Activated CD4-positive, alpha-beta T cell treated with anti-CD3 and anti-CD28 coated beads for 36 hours (primary cell): ENCODE data around the gene CFAP57. TPM values are rescaled to one million over a fixed set of nuclear protein-coding genes. Genes with fewer than 3 reads are reported as not detected.

Experiments used
- ATAC-seq: fragments of 200-7000 bp; cut with Tn5 transposase; one replicate; pipeline ENCODE4 v1.10.0; 2021; ENCODE audit warnings: mild to moderate bottlenecking, moderate library complexity
- CTCF ChIA-PET: fragments of 350-600 bp; sonication (Branson Sonifier 250); formaldehyde crosslinking; loops from one replicate; lab custom pipeline; 2021; ENCODE audit warnings: antibody characterized with exemption; lab: Charles Lee
- POLR2A ChIA-PET: fragments of 350-600 bp; sonication (Branson Sonifier 250); formaldehyde crosslinking; loops from one replicate; lab custom pipeline; 2021; ENCODE audit warnings: antibody characterized with exemption, inconsistent platforms; lab: Charles Lee
- DNase-seq: peaks from one replicate; pipeline ENCODE4 v3.0.0-alpha.2; 2020
- H3K27ac Mint-ChIP-seq: one replicate; pipeline ENCODE4 v1.8.0; 2021; ENCODE audit warnings: mixed read lengths
- H3K27me3 Mint-ChIP-seq: one replicate; pipeline ENCODE4 v1.8.0; 2021; ENCODE audit warnings: mixed read lengths
- H3K36me3 Mint-ChIP-seq: one replicate; pipeline ENCODE4 v1.8.0; 2021; ENCODE audit warnings: low read depth, mixed read lengths
- H3K4me1 Mint-ChIP-seq: one replicate; pipeline ENCODE4 v1.8.0; 2021; ENCODE audit warnings: mixed read lengths
- H3K4me3 Mint-ChIP-seq: one replicate; pipeline ENCODE4 v1.8.0; 2021; ENCODE audit warnings: mild to moderate bottlenecking, moderate library complexity, mixed read lengths
- H3K9me3 Mint-ChIP-seq: one replicate; pipeline ENCODE4 v1.8.0; 2021; ENCODE audit warnings: low read depth, mixed read lengths
- intact Hi-C, 2 experiments: fragments of 100-400 bp; cut with DNase I in 1 of 2; cut with micrococcal nuclease in 1 of 2; formaldehyde crosslinking; loops; one replicate each; pipeline versions ENCODE4 v1.14.2 to v1.15.1; 2022 to 2024; cut with DNase I, micrococcal nuclease
- total RNA-seq, 2 experiments: library from RNA; stranded (reverse); gene quantifications; one replicate each; pipeline ENCODE4 v1.2.3, GENCODE V29; 2021

The CFAP57 gene
- total RNA-seq, 2 experiments from 2014 or later = 0.11 TPM; not detected in 1

DNA sequence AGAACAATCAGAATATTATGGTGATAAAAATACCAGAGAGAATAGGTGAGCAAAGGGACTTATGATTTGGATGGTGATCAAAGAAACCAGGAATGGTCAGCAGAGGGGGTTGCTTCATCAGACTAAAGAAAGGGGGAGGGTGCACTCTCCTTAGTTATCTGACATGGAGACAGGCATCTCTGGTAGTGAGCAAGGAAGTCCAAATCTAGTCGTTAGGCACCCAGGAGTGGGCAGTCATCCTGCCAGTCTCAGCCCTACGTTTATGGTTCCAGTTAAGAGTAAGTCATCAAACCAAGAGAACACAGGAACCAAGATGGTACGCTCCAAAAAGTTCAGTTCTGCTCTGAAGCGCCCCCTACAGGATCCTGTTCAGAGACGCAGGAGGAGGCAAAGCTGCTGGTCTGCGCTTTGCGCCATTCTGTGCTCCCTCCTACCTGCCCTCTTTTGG is 28.7 kb upstream of the CFAP57 start:
- Mint-ChIP-seq H3K27me3 (peaks cover 53% of the 10 kb centered on the region), H3K36me3 (no peaks in the 10 kb centered on the region), H3K4me3 (no peak overlapping the region), H3K4me1 (peaks cover 4% of the 10 kb centered on the region), H3K27ac (no peak overlapping the region), H3K9me3 (no peaks in the 10 kb centered on the region)
- peak; percentile 44 for DNase-seq
- ATAC-seq = no peak
- POLR2A ChIA-PET = no interaction called here
- CTCF ChIA-PET = interaction anchor here (0.9 to 1.8 kb wide), 3 partner anchors 9 to 324 kb away, joined by 3 to 4 read pairs (median 3); partner anchors contain the start of genes CFAP57 and EBNA1BP2
- intact Hi-C loops = no loop called here

DNA sequence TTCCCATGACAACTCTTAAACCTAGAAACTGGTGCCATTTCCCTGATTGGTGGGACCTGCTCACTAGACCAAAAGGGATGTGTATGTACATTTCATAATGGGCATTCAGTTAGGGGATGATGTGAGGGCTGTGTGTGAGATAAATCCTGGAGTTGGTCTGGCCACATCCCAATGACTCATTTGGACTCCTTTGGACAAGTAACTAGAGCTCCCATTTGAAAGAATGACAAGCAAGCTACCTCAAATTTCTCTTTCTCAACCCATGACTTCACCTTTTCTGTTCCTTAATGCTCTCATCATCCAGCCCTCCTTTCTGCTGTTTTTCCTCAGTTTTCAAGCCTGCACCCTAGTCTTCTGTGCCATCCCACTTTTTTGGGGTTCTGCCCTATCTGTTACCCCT is 27.9 kb upstream of the CFAP57 start:
- ChIA-PET POLR2A (no interaction called here), CTCF (interaction anchor here (0.6 to 1.8 kb wide), 3 partner anchors 8 to 213 kb away, joined by 3 to 4 read pairs (median 3); partner anchors contain the start of genes CFAP57 and EBNA1BP2)
- H3K27ac Mint-ChIP-seq = no peak overlapping the region
- peaks cover 7% of the 10 kb centered on the region for H3K4me1 Mint-ChIP-seq
- intact Hi-C loops = no loop called here
- DNase-seq = no peak
- H3K36me3 Mint-ChIP-seq = no peaks in the 10 kb centered on the region
- peaks cover 61% of the 10 kb centered on the region for H3K27me3 Mint-ChIP-seq
- no peaks in the 10 kb centered on the region for H3K9me3 Mint-ChIP-seq
- no peak for ATAC-seq
- no peak overlapping the region for H3K4me3 Mint-ChIP-seq

DNA sequence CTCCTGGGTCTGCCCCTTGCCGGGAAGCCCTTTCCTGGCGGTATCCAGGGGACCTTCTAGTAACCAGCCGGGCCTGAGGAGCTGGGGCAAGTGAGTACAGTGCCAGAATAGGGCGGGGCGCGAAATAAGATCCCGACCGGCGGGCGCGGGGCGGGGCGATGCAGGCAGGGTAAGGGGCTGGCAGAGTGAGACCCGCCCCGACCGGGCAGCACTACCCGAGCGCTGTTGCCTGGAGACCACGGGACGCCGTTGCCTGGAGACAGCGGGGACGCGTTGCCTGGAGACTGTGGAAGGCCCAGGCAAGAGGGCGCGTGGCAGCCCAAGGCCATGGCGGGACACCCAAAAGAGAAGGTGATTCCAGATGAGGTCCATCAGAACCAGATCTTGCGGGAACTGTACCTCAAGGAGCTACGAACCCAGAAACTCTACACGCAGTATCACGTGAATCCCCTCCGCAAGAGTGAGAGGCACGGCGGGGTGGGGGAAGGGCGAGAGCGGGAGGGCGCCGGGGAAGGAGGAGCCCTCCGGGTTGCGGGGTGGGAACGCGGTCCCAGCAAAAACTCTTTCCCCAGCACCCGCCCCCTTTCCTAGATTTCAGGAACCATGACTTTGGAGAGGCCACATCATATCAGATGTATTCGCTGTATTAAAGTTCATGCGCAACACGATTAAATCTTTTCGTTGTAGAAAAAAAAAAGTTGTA is 24.4 kb upstream of the CFAP57 start:
- POLR2A ChIA-PET = interaction anchor here (0.7 kb wide), 1 partner anchor 357 kb away, joined by 4 read pairs; no protein-coding TSS in a partner anchor

DNA sequence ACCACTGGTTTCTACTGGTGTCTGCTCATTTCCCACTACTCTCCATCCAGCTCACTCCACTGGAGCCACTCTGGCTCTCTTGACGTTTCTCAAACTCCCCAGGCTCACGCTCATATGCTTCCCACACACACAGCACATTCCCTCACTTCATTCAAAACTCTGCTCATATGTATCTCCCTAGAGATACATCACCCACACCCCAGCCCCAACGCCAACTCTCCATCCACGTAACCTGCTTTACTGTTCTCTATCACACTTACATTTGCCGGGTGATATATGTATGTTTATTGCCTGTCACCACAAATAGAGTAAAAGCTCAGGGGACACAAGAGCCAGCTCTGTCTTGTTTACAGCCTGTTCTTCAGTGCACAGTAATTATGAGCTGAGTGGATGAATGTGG is 22.2 kb upstream of the CFAP57 start:
- CTCF ChIA-PET = interaction anchor here (0.5 kb wide), 1 partner anchor 64 kb away, joined by 3 read pairs; no protein-coding TSS in a partner anchor

More for the DNA sequence above, 24.4 kb upstream of the CFAP57 start:
- CTCF ChIA-PET = no interaction called here
- no peak overlapping the region for H3K4me3 Mint-ChIP-seq
- H3K36me3 Mint-ChIP-seq = no peaks in the 10 kb centered on the region
- peak; percentile 74 for DNase-seq
- intact Hi-C loops = loop anchor here in 1 of 2 experiments (5.0 kb wide), 1 partner anchor 50 kb away; no protein-coding TSS in a partner anchor
- H3K27me3 Mint-ChIP-seq = peaks cover 57% of the 10 kb centered on the region
- no peak overlapping the region for H3K27ac Mint-ChIP-seq
- peaks cover 7% of the 10 kb centered on the region for H3K4me1 Mint-ChIP-seq
- peak; percentile 86 for ATAC-seq
- H3K9me3 Mint-ChIP-seq = no peaks in the 10 kb centered on the region

DNA sequence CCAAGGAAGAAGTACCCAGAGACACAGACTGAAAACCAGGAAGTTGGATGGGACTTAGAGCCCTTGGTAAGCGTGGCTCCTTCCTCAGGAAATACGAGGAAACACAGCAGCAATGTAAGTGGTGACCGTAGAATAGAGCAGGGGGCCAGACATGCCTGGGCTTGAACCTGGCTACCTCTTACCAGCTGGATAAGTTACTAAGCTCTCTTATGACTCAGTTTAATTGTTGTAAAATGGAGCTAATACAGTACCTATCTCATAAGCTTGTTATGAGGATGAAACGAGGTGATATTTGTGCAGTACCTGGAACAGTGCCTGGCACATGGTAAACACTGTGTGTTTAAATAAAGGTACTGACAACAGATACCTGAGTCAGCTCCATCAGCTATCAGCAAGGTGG is 19.3 kb upstream of the CFAP57 start:
- no peaks in the 10 kb centered on the region for H3K9me3 Mint-ChIP-seq
- peaks cover 21% of the 10 kb centered on the region for H3K27me3 Mint-ChIP-seq
- H3K4me3 Mint-ChIP-seq = no peak overlapping the region
- DNase-seq = no peak
- H3K4me1 Mint-ChIP-seq = peaks cover 5% of the 10 kb centered on the region
- ChIA-PET POLR2A (no interaction called here), CTCF (interaction anchor here (0.7 to 1.4 kb wide), 2 partner anchors 9 to 28 kb away, joined by 3 to 4 read pairs; no protein-coding TSS in a partner anchor)
- intact Hi-C loops = no loop called here
- no peak for ATAC-seq
- no peaks in the 10 kb centered on the region for H3K36me3 Mint-ChIP-seq
- H3K27ac Mint-ChIP-seq = no peak overlapping the region

More for the DNA sequence above, 22.2 kb upstream of the CFAP57 start:
- Mint-ChIP-seq H3K4me3 (no peak overlapping the region), H3K36me3 (no peaks in the 10 kb centered on the region), H3K27me3 (peaks cover 36% of the 10 kb centered on the region), H3K9me3 (no peaks in the 10 kb centered on the region), H3K4me1 (peaks cover 7% of the 10 kb centered on the region), H3K27ac (no peak overlapping the region)
- ATAC-seq (no peak), DNase-seq (no peak)
- POLR2A ChIA-PET = no interaction called here
- intact Hi-C loops = loop anchor here in 1 of 2 experiments (5.0 kb wide), 1 partner anchor 53 kb away; no protein-coding TSS in a partner anchor

DNA sequence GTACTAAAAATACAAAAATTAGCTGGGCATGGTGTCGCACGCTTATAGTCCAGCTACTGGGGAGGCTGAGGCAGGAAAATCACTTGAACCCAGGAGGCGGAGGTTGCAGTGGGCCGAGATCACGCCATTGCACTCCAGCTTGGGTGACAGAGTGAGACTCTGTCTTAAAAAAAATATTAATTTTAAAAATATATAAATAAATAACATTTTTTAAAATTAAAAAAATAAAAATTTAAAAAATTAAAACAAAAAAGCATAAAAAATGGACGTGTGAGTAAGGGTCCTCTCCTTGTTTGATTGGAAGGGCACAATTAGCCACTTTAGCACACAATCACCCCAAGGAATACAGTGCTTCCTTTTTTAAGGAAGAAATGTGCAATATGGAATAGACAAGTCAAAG is 18.7 kb upstream of the CFAP57 start:
- Mint-ChIP-seq H3K36me3 (no peaks in the 10 kb centered on the region), H3K4me1 (peaks cover 3% of the 10 kb centered on the region), H3K27ac (no peak overlapping the region), H3K27me3 (peaks cover 19% of the 10 kb centered on the region), H3K4me3 (no peak overlapping the region), H3K9me3 (no peaks in the 10 kb centered on the region)
- CTCF ChIA-PET = interaction anchor here (0.7 kb wide), 1 partner anchor 28 kb away, joined by 3 read pairs; no protein-coding TSS in a partner anchor
- DNase-seq = no peak
- POLR2A ChIA-PET = no interaction called here
- ATAC-seq = no peak
- intact Hi-C loops = no loop called here

DNA sequence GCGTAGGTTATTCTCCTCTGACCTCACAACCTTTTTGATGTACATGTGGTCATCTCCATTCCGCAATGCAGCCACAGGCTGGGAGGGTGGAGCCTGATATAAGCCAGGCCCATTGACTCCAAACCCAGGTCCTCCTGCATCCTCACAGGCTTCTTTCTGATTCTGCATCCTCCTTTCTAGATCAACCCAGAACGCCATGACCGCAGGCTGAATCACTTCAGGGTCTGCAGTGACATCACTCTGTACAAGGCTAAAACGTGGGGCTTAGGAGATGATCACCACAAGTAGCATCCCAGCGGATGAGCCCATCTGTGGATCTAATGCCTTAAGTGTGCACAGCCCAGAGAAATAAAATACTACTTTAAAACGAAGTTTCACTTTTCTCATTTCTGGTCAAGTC is 16.1 kb upstream of the CFAP57 start:
- peaks cover 6% of the 10 kb centered on the region for H3K27me3 Mint-ChIP-seq
- ChIA-PET CTCF (interaction anchor here (0.7 to 1.9 kb wide), 2 partner anchors 217 to 243 kb away, joined by 3 to 4 read pairs; no protein-coding TSS in a partner anchor), POLR2A (no interaction called here)

DNA sequence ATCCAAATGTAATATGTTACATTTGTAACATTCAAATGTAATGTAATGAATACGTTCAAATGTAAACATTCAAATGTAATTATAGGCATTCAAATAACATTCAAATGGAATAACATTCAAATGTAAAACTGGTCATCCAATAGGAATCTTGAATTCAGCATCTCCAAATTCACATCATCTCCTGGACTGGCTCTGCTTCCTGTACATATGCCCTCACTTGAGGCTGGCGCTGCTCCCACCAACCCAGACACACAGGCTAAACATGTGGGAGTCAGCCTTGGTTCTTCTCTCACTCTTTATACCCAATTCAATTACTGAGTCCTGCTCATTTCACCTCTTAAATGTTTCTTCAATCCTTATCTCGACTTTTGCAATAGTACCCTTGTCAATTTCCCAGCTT is 7.0 kb upstream of the CFAP57 start:
- ATAC-seq = no peak
- no peak overlapping the region for H3K27ac Mint-ChIP-seq
- DNase-seq = no peak
- no peaks in the 10 kb centered on the region for H3K9me3 Mint-ChIP-seq
- CTCF ChIA-PET = no interaction called here
- H3K36me3 Mint-ChIP-seq = peaks cover 54% of the 10 kb centered on the region
- no peaks in the 10 kb centered on the region for H3K27me3 Mint-ChIP-seq
- H3K4me3 Mint-ChIP-seq = no peak overlapping the region
- peaks cover 10% of the 10 kb centered on the region for H3K4me1 Mint-ChIP-seq
- intact Hi-C loops = no loop called here
- POLR2A ChIA-PET = no interaction called here

More for the DNA sequence above, 16.1 kb upstream of the CFAP57 start:
- Mint-ChIP-seq H3K27ac (no peak overlapping the region), H3K36me3 (no peaks in the 10 kb centered on the region), H3K4me1 (no peaks in the 10 kb centered on the region), H3K9me3 (no peaks in the 10 kb centered on the region), H3K4me3 (no peak overlapping the region)
- ATAC-seq (no peak), DNase-seq (no peak)
- intact Hi-C loops = no loop called here

DNA sequence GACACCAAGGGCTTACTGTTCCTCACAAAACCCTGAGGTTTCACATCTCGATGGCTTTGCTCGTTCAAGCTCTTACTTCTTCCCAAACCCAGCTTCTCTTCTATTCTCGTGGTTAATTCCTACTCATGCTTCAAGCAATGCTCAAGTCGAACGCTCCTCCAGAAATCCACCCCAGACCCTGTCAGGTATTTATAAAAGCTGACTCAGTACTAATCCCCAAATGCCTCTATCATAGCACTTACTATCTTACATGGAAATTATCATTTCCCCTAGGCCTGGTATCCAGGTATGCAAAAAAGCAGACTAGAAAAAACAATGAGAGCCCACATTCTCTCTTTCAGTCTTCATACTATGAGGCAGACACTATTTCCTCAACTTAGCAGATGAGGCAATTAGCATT is 6.4 kb upstream of the CFAP57 start:
- POLR2A ChIA-PET = no interaction called here
- Mint-ChIP-seq H3K9me3 (no peaks in the 10 kb centered on the region), H3K36me3 (peaks cover 60% of the 10 kb centered on the region), H3K27me3 (no peaks in the 10 kb centered on the region), H3K4me1 (peaks cover 17% of the 10 kb centered on the region), H3K4me3 (no peak overlapping the region), H3K27ac (no peak overlapping the region)
- CTCF ChIA-PET = interaction anchor here (0.7 kb wide), 1 partner anchor 301 kb away, joined by 3 read pairs; no protein-coding TSS in a partner anchor
- intact Hi-C loops = no loop called here
- DNase-seq (no peak), ATAC-seq (no peak)

DNA sequence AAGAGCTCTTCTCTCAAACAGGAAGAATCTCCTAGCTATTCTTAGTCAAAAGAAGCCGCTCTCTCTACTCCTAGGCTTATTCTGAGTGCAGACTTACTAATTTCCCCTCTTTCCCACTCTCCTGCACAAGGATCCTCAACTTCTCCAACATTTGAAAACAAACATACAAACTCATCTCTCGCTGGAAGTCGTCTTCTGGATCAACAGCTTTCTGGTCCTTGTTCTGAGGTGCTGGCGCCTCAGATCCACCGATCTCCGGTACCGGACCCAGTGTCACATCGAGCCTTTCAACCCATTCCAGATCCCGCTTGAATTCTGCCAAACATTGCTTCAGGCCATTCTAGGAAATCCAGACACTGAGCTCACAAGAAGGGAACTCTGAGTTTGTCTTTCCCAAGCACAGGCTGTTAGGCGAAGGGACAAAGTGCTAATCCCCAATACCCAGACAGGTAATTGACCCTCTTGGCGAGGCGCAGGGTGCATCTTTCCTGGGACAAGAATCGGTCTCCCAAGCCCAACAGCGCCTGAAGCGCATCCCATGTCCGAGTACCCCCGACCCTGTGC is 736 bp upstream of the CFAP57 start:
- Mint-ChIP-seq H3K9me3 (no peaks in the 10 kb centered on the region), H3K27ac (peak overlapping the region; percentile 95), H3K36me3 (peaks cover 49% of the 10 kb centered on the region), H3K27me3 (peaks cover 3% of the 10 kb centered on the region), H3K4me3 (peak overlapping the region; percentile 93), H3K4me1 (peaks cover 29% of the 10 kb centered on the region)
- ATAC-seq = no peak
- ChIA-PET CTCF (interaction anchor here (0.6 to 1.6 kb wide), 5 partner anchors 38 to 325 kb away, joined by 3 to 5 read pairs (median 3); partner anchors contain the start of genes MED8, SZT2 and ZNF691), POLR2A (no interaction called here)
- no peak for DNase-seq
- intact Hi-C loops = loop anchor here in 1 of 2 experiments (5.0 kb wide), 1 partner anchor 239 kb away; no protein-coding TSS in a partner anchor

DNA sequence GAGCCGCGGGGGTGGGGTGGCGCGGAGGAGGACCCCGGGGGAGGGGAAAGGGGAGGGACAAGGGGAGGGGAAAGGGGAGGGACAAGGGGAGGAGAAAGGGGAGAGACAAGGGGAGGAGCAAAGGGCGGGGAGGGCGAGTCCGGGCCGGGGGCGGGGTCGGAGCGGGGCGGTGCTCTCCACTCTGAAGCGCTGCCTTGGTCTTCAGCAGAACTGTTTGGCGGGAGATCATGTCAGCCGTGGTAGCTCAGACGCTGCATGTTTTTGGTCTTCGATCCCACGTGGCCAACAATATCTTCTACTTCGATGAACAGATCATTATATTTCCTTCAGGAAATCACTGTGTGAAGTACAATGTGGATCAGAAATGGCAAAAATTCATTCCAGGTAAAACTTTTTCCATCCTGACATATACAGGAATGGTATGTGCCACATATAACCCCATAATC is 420 bp downstream of the CFAP57 start:
- ChIA-PET POLR2A (no interaction called here), CTCF (interaction anchor here (0.7 to 1.6 kb wide), 3 partner anchors 29 to 217 kb away, joined by 3 read pairs; partner anchors contain the start of genes MED8 and SZT2)
- peak; percentile 95 for DNase-seq
- ATAC-seq = peak; percentile 84
- Mint-ChIP-seq H3K4me3 (peak overlapping the region; percentile 93), H3K4me1 (peaks cover 29% of the 10 kb centered on the region), H3K9me3 (no peaks in the 10 kb centered on the region), H3K27me3 (peaks cover 12% of the 10 kb centered on the region), H3K27ac (no peak overlapping the region), H3K36me3 (peaks cover 41% of the 10 kb centered on the region)
- intact Hi-C loops = loop anchor here (1.0 to 5.0 kb wide), 20 partner anchors 177 to 1040 kb away; partner anchors contain the start of genes C1orf50 (in 2 of the 2), P3H1 (in 2 of the 2), ATP6V0B (in 1 of the 2) and CDC20 (in 1 of the 2)
